22Rv1 (cell line): Measurements from ENCODE around the gene RTL10.

ENCODE experiments used
- CTCF ChIP-seq: fragments of 450-650 bp; IDR thresholded peaks from 2 replicates; pipeline ENCODE4 v1.5.1; 2017; ENCODE audit warnings: mild to moderate bottlenecking
- ZFX ChIP-seq: fragments of 450-650 bp; IDR thresholded peaks from 2 replicates; pipeline ENCODE4 v1.6.1; 2017; ENCODE audit warnings: antibody characterized with exemption, borderline replicate concordance

GRCh38 chr22:19843107-19843856, 11.4 kb downstream of the RTL10 start:
- TF ChIP-seq CTCF (no peak), ZFX (no peak)
